RPMI7951 (cell line): ENCODE measurements around the gene COL2A1. TPM values are rescaled to one million over a fixed set of nuclear protein-coding genes. Genes with fewer than 3 reads are reported as not detected.
A peak's percentile ranks its signal among the peaks of the same experiment; 100 is the strongest.

Source experiments
- DNase-seq: peaks from one replicate; pipeline ENCODE4 v3.0.0-alpha.2; 2012; ENCODE audit warnings: low read depth
- total RNA-seq: library from RNA; depleted of rRNA; stranded (reverse); fragments of >200 nt; shearing (Covaris generic); gene quantifications from 2 replicates; pipeline ENCODE4 v1.2.3, GENCODE V29; 2014

COL2A1 gene
- total RNA-seq, 1 experiment from 2014 or later: not detected

DNA sequence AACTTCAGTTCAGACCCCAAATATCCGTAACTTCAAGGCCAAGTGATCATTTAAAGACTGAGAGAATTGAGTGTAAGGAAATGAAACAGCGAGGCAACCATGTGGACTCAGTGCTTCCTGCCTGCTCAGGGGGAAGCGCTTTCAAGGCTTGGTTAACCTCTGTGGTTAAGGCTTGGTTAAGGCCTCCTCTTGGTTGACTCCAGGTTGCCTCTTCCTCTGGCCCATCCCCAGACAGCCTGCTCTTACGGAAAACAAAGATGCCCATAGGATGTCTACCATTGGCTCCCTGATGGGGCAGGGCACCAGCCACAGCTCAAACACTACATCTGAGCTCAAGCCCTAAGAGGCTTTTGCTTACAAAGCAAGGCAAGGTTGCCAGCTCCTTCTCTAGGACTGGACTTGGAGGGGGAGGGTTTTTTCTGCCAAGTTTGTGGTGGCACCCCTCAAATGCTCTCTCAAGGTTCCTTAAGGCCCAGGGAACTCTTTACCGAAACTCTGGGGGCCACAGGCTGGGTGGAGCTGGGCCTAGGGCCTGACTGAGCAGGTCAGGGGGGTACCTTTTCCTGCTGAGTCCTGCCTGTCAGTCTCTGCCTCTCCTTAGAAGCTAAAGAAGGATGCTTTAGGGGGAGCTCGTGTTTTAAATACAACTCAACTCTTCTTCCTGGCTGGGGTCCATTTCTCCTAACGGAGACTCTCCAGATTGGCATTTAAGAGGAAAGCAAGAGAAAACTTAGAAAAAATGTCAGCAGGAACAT, 13.7 kb downstream of the COL2A1 start:
- peak; percentile 3 for DNase-seq

GRCh38 chr12:47989666-47990065, 14.6 kb downstream of the COL2A1 start:
- no peak for DNase-seq

DNA sequence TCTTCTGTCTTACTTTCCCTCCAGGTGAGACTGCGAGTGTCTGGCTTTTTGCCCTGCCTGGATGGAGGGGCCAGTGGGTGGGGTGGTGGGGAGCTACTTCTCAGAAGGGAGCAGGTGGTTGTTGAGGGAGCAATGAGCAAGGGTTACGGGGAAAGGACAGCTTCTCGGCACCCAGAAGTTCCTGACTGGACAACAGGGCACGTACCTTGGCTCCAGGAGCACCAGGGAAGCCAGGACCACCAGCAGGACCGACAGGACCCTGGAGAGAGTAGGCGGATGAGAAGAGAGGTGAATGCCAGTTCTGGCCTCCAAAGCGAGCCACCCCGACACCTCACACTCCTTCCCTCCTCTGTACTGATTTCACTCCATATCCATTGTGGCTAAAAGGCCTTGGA, 15.3 kb downstream of the COL2A1 start:
- no peak for DNase-seq

- DNase-seq: no peak
Measured at GRCh38 chr12:47988073-47989022, 15.9 kb downstream of the COL2A1 start.

GRCh38 chr12:47987411-47988072, 16.7 kb downstream of the COL2A1 start:
- DNase-seq: no peak

DNA sequence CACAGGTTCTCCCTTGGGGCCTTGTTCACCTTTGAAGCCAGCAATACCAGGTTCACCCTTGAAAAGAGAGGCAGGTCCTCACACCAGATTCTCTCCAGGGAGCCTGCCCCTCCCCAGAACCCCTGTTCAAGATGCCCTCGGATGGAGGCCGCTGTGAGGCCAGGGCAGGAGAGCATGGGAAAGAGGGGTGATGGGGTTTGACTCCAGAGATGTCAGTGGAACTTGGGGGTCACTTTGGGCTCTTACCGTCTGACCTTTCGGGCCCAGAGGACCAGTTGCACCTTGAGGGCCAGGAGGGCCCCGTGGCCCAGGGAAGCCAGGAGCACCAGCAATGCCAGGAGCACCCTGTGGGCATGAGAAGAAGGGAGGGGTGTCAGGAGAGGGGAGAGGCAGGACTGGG, 17.4 kb downstream of the COL2A1 start:
- no peak for DNase-seq

DNA sequence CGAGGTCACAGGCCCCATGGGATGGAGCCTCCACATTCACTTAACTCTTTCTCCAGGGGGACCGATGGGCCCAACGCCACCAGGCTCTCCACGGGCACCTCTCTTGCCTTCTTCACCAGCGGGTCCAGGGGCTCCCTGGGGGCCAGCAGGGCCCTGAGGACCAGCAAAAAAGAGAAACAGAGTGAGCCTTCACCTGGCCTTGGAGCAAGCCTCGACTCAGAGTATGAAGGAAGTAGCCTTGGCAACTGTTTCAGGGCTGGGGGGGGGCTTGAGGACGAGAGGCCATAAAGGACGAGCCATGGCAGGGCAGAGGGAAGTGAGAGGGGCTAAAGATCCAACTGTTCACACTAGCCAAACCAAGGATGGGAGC, 18.0 kb downstream of the COL2A1 start:
- no peak for DNase-seq

DNA sequence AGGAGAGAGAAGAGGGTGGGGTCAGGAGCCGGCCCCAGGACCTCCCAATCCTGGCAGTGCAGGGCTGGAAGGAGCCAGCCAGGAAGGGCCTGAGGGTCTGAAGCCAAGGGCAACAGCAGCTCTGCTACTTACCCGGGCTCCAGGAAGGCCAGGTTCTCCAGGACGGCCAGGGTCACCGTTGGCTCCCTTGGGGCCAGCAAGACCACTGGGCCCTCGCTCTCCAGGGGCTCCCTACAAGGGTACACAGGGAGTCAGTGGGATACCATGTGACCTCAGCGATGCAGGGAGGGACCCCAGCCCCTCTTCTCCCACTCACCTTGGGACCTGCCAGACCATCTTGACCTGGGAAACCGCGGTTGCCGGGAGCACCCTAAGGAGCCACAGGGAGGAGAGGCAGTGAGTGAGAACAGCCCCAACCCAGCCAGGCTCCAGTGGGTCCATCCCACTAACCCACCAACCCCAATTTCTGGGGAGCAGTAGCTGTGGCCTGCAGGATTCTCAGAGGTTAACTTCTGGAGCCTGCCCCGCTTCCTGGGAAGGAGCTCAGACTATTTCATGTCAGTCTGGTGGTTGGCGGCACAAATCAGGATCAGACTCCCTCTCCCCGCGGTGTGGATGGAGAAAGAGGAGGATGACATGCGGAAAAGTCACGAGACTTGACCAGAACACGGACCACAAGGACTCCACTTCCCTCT, 18.5 kb downstream of the COL2A1 start:
- no peak for DNase-seq

- DNase-seq: no peak
Measured at GRCh38 chr12:47984331-47984801, 19.9 kb downstream of the COL2A1 start.

GRCh38 chr12:47983541-47984115, 20.6 kb downstream of the COL2A1 start:
- DNase-seq: no peak

DNA sequence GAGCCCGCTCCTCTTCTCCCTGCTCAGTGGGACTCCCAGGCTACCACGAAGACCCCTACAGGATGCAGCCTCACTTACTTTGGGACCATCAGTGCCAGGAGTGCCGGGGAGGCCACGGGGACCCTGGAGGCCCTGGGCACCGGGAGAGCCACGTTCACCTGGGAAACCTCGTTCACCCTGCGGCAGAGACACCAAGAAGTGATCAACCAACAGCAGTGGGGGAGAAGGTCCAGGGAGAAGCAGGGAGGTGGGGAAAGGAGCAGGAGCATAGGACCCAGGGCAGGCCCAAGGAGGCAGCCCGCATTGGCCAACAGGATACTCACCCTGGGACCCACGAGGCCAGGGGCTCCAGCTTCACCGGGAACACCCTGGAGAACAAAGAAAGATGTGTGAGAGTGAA, 21.5 kb downstream of the COL2A1 start:
- no peak for DNase-seq

DNA sequence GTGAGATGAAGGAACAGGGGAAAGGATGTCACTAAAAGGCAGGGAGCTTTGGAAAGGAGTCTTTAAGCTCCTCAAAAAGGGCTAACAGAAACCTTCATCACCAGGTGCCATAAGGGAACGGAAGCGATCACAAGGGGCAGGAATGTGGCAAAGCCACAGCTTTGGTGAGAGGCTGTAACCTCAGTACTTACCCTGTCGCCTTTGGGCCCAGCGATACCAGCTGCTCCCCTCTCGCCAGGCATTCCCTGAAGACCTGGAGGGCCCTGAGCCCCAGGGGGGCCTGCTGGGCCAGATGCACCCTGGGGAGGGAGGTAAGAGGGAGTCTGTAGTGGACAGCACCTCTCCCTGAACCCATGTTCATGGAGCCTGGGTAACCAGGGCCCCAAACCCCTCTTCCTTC, 22.0 kb downstream of the COL2A1 start:
- DNase-seq: no peak

- DNase-seq: no peak
Measured at GRCh38 chr12:47981496-47982260, 22.6 kb downstream of the COL2A1 start.

DNA sequence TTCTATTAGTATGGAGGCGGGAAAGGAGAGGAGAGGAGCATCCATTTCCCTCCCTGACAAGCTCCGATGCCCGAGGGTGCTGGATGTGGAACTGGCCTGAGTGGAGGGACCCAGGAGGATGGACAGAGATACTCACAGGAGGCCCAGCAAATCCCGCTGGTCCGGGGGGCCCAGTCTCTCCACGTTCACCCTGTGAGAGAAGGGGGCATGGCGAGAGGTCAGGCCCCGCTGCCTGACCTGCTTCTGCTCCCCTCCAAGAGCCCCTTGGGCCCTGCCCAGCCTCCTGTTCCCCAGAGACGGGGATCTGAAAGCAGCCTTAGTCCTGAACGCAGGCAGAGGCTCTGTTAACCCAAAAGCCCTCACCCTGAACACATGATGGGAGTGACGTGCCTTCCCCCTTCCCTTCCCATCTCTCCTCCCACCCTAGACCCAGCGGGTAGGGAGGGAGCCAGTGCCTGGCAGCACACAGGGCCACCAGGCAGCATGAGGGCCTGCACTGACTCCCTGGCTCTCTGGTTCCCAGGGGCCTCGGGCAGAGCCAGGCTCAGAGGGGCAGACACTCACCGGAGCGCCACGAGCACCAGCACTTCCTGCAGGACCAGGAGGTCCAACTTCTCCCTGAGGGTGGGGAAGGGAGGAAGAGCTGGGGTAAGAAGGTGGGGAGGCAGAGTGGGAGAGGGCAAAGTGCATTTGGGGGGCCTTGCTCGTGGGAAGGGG, 23.3 kb downstream of the COL2A1 start:
- no peak for DNase-seq

- no peak for DNase-seq
Measured at GRCh38 chr12:47980197-47980596, 24.1 kb downstream of the COL2A1 start.

DNA sequence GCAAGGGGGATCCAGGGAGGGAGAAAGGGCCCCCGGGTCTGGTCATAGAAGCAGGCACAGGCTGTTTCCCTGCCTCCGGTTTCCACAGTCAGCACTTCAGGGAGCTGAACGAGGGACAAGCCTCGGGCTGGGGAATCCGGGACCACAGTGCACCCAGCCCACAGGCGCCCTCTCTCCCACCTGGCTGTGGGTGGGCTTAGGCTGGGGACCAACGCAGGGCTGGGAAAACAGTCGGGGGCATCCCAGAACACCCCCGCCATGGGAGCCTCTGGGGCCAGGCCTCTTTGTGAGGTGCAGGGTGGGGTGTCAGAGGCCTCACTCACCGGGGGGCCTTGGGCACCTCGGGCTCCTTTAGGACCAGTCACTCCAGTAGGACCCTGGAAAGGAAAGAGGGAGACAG, 24.6 kb downstream of the COL2A1 start:
- DNase-seq: no peak

- DNase-seq: no peak
Measured at GRCh38 chr12:47979166-47979565, 25.1 kb downstream of the COL2A1 start.

GRCh38 chr12:47978598-47978873, 25.7 kb downstream of the COL2A1 start:
- no peak for DNase-seq

- no peak for DNase-seq
Measured at GRCh38 chr12:47977772-47978597, 26.3 kb downstream of the COL2A1 start.
